CD4-positive, alpha-beta T cell treated with Interleukin-4 for 1 hour (primary cell): ENCODE measurements around the gene APOBEC3G.
A peak's percentile ranks its signal among the peaks of the same experiment; 100 is the strongest.
"Not testable (repeated sequence)": the region's sequence is repeated elsewhere in the genome, so short reads cannot be mapped to it uniquely, and the experiment has no call there.

Experiments used
- DNase-seq, 2 donors: peaks; one replicate each; pipeline ENCODE4 v3.0.0-alpha.2; 2020 to 2022

The APOBEC3G gene

DNA sequence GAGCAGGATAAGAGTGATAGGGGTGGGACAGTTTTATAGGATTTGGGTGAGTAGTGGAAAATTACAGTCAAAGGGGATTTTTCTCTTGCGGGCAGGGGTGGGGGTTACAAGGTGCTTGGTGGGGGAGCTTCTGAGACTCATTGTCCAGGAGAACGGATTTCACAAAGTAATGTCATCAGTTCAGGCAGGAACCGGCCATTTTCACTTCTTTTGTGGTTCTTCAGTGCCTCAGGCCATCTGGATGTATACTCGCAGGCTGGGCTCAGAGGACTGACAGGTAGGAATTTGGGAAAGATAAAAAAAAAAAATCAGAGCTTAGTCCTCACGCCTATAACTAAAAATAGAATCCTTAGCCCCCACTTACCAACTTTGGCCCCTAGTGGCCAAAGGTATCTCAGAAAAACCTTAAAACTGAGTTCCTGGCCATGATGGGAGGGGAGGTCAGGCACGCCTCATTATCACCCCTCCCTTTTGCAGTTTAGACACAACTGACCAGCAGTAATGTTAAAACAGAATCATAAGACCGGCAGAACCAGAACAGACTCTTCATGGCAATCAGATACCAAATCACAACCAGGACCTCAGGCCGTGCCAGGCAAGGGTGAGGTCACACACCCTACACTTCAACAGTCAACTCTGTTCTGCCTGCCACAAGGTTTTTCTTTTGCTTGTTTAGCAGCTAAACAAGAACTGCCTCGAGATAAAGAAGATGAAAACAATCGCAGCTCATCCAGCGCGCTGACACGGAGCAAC, 8.9 kb upstream of the APOBEC3G start:
- DNase-seq, result no peak

DNA sequence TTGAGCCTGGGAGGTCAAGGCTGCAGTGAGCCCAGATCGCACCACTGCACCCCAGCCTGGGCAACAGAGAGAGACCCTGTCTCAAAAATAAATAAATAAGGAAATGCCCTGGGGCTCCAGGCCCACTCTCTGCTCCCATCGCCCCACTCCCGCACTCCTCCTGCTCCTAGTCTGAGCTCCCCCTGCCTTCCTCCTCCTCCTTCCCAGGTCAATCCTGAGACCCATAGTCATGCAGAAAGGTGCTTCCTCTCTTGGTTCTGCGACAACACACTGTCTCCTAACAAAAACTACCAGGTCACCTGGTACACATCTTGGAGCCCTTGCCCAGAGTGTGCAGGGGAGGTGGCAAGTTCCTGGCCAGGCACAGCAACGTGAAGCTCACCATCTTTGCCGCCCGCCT, 6.9 kb upstream of the APOBEC3G start:
- DNase-seq, result no peak

DNA sequence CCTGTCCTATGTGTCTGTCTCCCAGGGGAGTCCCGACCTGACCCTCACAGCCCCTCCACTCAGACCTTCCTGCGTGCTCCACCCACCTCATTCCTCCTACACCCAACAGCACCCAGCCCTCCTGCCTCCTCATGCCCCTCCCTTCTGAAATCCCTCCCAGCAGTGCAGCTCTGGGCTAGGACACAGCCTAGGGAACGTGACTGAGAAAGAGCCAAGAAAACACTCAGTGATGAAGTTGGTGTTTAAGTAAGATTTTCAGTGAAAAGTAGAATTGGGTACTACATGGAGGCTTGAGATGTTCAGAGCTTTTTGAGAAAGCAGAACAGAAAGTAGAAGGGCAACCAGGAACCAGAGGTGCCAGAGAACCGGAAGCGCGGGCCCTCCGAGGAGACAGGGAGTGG, 4.5 kb upstream of the APOBEC3G start:
- DNase-seq, result not testable (repeated sequence)

DNA sequence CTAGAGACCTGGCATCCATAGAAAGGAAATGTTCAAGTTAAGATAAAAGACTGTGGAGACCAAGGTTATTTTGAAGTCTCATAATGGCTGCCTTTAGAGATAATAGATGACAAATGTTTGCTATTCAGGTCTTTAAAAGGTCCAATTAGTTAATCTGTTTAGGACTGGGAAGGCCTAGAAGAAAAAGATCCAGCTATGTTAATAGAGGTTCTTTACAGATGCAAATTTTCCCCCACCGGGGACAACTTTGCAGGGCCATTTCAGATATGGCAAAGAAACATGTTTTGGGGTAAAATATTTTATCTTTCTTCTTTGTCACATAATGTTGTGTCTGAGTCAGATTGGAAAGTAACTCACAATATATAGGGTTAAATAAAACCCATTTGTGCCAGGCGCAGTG, 3.1 kb upstream of the APOBEC3G start:
- DNase-seq, result no peak

DNA sequence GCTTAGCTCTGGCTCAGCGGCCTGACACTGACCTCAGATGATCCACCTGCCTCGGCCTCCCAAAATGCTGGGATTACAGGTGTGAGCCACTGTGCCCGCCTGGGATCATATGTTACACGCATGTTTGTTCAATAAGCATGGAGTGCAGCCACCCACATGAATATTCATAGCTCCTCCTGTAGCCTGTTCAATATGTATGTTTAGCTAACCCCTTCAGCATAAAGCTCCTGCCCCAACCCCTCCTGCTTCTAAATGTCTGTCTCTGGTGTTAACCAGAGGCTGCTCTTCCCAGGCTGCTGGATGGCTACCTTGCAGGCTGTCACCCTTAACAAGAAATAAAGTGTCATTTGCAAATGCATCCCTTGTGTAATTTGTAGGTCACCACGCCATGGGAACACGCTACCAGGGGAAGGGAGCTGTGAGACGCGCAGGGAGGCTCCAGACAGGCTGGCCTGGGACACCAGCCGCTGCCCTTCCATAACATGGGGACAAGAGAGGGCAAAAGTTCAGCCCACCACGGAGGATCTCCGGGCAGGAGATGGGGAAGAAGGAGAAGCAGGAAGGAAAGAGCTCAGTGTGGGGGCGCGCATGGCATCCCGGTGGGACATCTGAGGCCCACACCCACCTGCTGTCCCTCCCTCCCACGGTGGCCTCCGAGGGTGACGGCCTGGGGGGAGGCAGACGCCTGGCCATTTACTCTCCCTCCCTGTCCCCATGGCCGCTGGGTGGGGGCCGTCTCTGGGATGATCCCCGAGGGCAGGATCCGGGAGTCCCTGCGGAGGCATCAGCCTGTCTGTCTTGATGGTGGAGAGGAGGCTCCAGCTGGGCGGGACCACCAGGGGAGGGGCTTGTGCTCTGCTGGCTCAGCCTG, 685 bp upstream of the APOBEC3G start:
- DNase-seq, result not testable (repeated sequence)

DNA sequence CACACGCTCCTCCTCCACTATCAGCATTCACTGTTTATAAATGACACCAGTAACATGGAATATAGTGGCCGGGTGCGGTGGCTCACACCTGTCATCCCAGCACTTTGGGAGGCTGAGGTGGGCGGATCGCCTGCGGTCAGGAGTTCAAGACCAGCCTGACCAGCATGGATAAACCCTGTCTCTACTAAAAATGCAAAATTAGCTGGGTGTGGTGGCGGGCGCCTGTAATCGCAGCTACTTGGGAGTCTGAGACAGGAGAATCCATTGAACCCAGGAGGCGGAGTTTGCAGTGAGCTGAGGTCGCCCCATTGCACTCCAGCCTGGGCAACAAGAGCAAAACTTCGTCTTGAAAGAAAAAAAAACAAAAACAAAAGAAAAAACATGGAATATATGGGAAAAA, 837 bp downstream of the APOBEC3G start:
- DNase-seq, result not testable (repeated sequence)

DNA sequence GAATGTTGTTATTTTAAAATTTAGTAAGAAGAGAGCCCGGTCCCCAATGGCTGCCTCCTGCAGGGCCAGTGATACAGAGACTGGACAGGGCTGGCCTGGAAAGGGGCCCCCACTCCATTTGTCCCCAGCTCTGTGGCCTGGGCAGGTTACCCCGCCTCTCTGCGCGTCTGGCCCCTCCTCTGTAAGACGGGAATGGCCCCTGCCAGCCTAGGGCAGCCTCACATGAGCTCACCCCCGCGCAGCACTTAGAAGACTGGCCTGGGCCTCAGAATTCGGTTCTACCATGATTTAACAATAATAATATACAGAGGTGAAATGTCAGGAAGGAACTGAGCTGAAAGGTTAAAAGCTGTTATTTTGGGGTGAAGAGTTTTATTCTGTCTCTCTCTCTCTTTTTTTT, 1.3 kb downstream of the APOBEC3G start:
- DNase-seq, result peak; percentile 40 to 50

DNA sequence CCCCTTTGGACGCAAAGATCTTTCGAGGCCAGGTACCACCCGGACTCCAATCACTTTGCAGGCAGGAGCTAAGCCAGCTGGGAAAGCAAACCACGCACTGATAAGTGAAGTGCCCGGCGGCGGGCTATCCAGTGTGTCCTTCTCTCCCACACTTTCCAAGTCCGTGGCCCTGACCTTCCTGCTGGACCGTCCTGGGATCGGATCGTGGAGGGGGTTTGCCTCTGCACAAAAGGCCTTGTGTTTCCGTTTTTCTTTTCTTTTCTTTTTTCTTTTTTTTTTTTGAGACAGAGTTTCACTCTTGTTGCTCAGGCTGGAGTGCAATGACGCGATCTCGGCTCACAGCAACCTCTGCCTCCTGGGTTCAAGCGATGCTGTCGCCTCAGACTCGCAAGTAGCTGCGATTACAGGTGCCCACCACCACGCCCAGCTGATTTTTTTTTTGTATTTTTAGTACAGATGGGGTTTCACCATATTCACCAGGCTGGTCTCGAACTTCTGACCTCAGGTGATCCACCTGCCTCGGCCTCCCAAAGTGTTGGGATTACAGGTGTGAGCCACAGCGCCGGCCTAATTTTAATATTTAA, 2.1 kb downstream of the APOBEC3G start:
- DNase-seq, result not testable (repeated sequence)

DNA sequence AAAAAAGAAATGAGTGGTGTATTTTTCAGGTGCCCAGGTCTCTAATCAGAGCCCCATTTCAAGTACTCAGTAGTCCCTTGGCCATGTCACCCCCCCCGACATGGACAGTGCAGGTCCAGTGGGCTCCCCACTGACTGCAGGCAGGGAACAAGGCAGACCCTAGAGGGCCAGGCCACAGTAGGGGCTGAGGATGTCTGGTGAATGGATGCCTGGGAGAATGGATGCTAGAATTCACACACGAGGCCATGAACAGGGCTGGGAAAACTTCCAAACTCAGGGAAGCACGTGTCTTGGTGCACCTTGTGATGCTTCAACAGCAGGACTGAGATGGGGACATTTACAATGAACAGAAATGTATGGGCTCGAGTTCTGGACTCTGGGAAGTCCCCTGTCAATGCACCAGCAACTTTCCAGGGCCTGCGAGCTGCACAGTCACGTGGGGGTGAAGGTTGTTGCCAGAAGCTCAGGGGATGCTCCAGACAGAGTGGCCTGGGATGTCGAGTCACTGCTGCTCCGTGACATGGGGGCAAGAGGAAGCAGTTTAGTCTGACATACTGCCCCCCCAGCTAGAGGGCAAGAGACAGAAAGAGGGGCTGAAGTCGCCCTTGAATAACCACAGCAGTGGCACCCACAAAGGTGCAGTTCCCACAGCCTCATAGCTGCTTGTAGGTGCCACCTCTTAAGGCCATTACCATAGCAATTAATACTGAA, 3.1 kb downstream of the APOBEC3G start:
- peak; percentile 55 to 65 for DNase-seq

DNA sequence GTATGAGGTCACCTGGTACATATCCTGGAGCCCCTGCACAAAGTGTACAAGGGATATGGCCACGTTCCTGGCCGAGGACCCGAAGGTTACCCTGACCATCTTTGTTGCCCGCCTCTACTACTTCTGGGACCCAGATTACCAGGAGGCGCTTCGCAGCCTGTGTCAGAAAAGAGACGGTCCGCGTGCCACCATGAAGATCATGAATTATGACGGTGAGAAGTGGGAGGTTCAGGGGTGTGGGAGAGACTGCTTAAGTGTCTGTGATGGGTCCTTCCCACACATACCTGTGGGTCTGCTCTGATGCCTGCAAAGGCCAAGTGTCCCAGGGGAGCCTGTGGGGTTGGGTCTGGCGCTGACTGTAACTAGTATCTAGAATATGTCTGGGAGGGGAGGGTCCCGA, 3.9 kb downstream of the APOBEC3G start:
- DNase-seq, result no peak

DNA sequence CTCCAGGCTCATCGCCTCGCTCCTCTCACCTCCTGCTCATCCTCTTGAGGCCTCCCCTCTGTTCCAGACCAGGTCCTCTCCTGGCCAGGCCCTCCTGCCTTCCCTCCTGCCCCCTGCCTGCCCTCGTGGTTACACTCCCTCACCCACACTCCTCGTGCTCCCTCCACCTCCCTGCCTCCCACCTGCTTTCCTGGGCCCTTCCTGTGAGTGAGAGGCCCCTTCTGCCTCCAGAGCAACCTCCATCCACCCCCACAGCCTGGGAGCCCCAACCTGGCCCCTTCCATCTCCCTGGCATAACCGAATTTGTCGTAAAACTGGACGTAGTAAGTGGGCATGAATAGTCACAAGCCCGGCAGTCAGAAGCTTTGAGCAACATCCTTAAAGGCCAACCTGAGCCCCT, 4.5 kb downstream of the APOBEC3G start:
- DNase-seq, result no peak

DNA sequence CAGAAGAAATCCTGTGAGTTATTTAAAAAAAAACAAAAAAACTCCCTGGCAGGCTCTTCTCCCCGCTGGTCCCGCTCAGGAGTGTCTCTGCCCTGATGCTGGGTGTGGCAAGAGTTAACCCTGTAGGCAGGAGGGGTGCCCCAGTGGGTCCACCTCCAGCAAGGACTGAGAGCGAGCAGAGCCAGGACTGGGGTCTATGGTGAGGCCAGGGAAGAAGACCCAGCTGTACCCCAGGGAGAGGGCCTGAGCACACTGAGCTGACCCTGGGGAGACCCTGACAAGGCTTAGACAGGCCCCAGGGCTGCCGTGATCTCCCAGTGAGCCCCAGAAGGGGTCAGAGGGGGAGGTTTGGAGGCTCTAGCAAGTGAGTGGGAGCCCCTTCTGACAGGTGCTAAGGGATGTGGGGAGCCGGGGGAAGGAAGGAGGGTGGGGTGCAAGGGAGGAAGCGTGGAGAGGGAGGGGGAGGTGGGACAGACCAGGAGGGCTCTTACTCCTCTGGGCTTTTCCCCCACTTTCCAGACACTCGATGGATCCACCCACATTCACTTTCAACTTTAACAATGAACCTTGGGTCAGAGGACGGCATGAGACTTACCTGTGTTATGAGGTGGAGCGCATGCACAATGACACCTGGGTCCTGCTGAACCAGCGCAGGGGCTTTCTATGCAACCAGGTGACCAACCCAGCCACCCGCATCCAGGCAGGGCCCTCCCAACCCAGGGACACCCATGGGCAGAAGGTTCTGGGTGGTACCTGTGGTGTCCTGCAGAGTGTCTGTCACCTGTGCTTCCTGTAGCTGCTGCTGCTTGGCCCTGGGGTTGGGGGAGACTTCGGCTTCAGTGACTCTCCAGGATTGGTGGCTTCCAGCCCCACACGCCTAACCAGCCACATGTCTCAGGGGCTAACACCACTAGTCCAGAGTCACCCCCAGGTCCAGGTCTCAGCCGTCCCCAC, 6.4 kb downstream of the APOBEC3G start:
- no peak for DNase-seq

DNA sequence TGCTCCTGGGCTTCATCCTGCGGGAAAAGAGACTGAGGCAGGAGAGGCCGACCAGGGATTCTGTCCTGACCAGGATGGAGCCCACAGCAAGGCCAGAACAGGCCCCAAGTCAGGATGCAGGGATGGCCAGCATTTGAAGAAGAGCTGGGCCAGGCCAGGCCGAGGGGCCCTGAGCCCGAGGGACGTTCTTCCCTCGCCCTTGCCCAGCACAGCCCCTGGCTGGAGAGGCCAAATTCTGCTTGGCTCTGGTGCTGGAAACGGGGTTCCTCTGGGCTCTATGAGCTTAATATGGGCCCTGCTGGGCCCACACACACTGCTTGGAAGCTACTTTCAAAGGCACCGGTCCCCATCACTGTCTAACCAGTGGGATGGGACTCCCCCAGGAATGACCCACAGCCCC, 7.6 kb downstream of the APOBEC3G start:
- DNase-seq, result no peak

DNA sequence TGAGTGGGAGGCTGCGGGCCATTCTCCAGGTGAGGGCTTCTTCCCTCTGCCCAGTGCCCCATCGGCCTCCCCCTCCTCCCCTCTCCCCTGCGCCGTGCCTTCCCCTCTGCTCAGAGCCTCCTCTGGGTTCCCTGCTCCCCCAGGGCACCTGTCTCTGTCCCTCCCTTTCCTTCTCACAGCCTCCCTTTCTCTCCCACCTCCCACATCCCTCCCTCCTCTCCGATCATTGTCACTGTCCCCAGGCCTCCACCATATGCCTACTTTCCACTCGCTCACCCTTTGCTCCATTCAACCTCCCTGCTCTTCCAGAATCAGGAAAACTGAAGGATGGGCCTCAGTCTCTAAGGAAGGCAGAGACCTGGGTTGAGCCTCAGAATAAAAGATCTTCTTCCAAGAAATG, 10.0 kb downstream of the APOBEC3G start:
- DNase-seq, result no peak

DNA sequence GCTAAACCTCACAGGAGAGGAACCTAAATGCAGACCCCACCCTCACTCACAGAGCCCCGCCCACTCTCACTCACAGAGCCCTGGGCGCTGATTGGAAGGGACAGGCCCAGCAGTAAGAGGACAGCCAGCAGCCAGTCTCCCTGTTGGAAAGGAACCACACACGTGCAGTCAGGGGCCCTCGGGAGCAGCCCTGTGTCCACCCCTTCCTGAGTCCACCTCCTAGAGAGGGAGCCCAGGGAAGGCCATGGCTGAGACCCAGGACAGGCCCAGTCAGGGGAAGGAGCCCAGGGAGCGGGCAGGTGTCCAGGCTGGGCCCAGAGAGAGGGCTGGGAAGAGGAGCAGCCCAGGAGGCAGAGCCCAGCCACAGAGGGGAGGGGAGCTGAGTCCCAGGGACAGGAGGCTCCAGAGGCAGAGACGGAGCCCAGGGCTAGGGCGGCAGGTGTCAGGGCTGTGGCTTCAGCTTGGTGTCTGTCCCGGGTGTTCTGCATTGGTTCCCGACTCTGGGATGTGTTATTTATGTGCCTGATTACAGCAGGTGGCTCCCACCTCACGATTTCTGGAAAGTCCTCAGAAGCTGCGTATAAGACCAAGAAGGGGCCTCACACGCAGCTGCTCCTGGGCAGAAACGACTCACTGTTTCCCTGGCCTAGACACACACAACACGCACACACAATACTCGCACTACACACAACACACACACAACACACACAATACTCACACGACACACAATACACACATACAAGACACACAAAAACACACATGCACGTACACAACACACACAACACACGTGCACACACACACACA, 11.0 kb downstream of the APOBEC3G start:
- no peak for DNase-seq

DNA sequence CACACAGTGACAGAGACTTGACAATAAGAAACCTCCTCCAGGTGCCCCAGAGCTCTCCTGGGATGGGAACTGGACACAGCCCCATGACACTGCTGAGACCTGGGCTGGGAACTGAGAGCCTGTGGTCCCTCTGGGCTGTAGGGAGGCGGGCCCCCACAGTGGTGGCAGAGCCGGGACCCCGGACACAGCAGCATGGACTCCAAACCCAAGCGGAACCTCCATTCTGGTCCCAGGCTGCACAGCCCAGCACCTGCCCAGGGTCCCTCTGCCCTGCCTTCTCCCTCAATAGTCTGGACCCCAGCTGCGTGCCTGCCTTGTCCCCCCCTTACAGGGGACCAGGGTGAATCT, 11.6 kb downstream of the APOBEC3G start:
- no peak for DNase-seq

DNA sequence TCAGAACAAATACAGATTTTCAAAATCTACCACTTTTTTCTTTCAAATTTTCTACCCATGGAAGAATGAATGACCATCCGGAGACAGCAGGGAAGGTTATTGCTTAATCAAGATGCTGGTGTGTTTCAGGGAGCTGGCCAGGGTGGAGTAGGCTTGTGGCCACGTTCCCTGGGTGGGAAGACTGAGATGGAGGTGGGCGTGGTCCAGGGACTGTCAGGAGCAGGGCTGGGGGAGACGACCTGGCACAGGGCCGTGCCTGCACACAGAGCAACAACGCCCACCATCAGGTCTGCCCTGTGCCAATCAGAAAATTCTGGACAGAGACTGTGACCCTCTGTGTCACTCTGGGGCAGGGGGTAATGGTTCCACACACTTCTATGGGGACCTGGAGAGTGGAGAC, 12.9 kb downstream of the APOBEC3G start:
- DNase-seq, result no peak

DNA sequence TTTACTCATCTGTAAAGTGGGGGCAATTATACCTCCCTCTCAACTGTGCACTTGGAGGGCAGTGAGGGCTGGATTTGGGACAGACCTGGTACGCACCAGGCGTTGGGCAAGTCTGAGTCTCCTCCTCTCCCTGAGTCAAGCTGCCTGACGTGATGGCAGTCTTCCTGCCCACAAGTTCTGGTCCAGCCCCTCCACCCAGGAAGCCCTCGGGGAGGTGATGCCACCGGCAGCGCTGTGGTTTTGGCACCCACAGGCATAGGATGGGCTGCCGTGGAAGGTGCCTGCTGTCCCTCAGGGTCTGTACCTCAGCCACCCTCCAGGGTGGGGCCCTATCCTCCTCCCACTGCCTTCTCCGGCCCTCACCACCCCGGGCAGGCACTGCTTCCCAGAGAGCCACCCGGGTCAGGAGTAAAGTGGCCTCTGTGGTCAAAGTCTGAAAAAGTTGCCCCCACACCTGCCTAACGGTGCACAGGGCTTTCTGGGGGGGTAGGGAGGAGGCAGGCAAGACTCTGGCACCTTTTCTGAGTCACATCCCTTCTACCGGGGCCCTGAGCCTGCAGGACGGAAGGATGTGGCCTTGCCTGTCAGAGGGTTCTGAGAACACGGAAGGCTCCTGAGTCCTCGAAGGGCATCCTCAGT, 13.5 kb downstream of the APOBEC3G start:
- peak; percentile 88 to 90 for DNase-seq

DNA sequence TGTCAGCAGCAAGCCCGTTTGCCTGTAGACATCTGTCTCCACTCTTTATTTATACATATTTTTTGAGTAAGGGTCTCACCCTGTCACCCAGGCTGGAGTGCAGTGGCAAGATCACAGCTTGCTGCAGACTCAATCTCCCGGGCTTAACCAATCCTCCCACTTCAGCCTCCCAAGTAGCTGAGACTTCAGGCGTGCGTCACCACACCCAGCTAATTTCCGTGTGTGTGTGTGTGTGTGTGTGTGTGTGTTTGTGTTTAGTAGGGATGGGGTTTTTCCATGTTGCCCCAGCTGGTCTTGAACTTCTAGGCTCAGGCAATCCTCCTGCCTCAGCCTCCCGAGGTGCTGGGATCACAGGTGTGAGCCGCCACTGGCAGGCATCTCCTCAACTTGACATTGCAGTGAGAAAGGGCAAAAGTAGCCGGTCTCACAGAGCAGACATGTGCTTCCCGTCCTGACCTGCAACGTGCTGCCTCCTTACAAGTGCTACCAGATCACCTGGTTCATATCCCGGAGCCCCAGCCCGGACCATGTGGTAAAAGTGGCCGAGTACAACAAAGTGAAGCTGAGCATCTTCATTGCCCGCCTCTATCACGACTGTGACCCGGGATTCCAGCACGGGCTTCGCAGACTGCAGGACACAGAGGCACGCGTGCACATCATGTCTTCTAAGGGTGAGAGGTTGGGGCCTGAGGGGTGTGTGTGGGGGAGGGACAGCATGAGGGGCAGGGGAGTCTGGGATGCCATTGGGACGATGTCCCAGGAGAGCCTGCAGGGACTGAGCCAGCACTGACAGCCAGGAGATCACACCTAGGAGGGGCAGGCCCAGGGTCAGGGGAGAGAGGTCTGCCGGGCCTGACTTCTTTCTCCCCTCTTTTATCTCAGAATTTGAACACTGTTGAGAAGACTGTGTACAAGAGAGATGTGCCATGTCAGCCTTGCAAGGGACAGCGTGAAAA, 14.3 kb downstream of the APOBEC3G start:
- DNase-seq, result no peak
